H1 (cell line): ENCODE results near the gene PNLIPRP1. TPM values are rescaled to one million over a fixed set of nuclear protein-coding genes. Genes with fewer than 3 reads are reported as not detected.

Experiments
- CTCF ChIA-PET: fragments of 300-600 bp; sonication (Branson Sonifier 250); formaldehyde crosslinking; loops from one replicate; lab custom pipeline; 2021; ENCODE audit not compliant: partially characterized antibody; lab: Charles Lee
- POLR2A ChIA-PET: fragments of 300-600 bp; sonication (Branson Sonifier 250); formaldehyde crosslinking; loops from one replicate; lab custom pipeline; 2021; ENCODE audit warnings: inconsistent platforms; ENCODE audit not compliant: partially characterized antibody; lab: Charles Lee
- DNase-seq, 2 experiments: peaks; one replicate each; pipeline versions ENCODE4 v3.0.0 to v3.0.0-alpha.2; 2010 to 2022; ENCODE audit warnings: low spot score in 2 of 2, low read depth in 1 of 2, mixed read lengths in 1 of 2
- FAIRE-seq: peaks from 2 replicates; lab custom pipeline; 2011; peaks lifted over from hg19 to GRCh38; lab: Jason Lieb, UNC
- H2AFZ ChIP-seq: 2 replicates; pipeline ENCODE4 v1.8.1; 2012; ENCODE audit warnings: low read length, inconsistent platforms
- H2AK5ac ChIP-seq: 2 replicates; pipeline ENCODE4 v1.6.1; 2013; ENCODE audit warnings: low read depth, low read length
- H2BK120ac ChIP-seq: replicated peaks from 2 replicates; pipeline ENCODE3; 2013; ENCODE audit warnings: low read depth, low read length, inconsistent platforms
- H2BK12ac ChIP-seq: 2 replicates; pipeline ENCODE4 v1.6.1; 2013; ENCODE audit warnings: low read depth, low read length
- H2BK15ac ChIP-seq: 2 replicates; pipeline ENCODE4 v1.6.1; 2013; ENCODE audit warnings: low read length
- H2BK20ac ChIP-seq: 2 replicates; pipeline ENCODE4 v1.6.1; 2013; ENCODE audit warnings: low read length
- H2BK5ac ChIP-seq: 2 replicates; pipeline ENCODE4 v1.6.1; 2013; ENCODE audit warnings: low read depth, low read length
- H3K14ac ChIP-seq: 2 replicates; pipeline ENCODE4 v1.6.1; 2013; ENCODE audit warnings: inconsistent platforms; ENCODE audit not compliant: insufficient read length
- H3K18ac ChIP-seq: 2 replicates; pipeline ENCODE4 v1.6.1; 2013; ENCODE audit warnings: low read length; ENCODE audit errors: extremely low read depth
- H3K23ac ChIP-seq: 2 replicates; pipeline ENCODE4 v1.6.1; 2013; ENCODE audit warnings: inconsistent platforms; ENCODE audit not compliant: insufficient read length
- H3K23me2 ChIP-seq: 2 replicates; pipeline ENCODE4 v1.6.1; 2013; ENCODE audit warnings: low read depth, low read length
- H3K27ac ChIP-seq: 2 replicates; pipeline ENCODE4 v1.6.1; 2011; ENCODE audit warnings: low read depth, low read length, inconsistent platforms
- H3K27me3 ChIP-seq, 4 experiments: replicated peaks in 1 of 4; 1 replicate in 1 of 4; 2 replicates in 3 of 4; pipeline versions ENCODE4 v1.6.1 to v1.8.1; 2011 to 2013; ENCODE audit warnings: low read length in 3 of 4, mild to moderate bottlenecking in 3 of 4, inconsistent platforms in 2 of 4, mixed read lengths in 2 of 4, moderate library complexity in 1 of 4; ENCODE audit not compliant: control insufficient read depth in 3 of 4, insufficient read depth in 3 of 4; ENCODE audit errors: extremely low read depth in 1 of 4
- H3K36me3 ChIP-seq, 4 experiments: 2 replicates each; pipeline versions ENCODE4 v1.6.1 to v1.8.1; 2011 to 2013; ENCODE audit warnings: mild to moderate bottlenecking in 4 of 4, low read length in 3 of 4, moderate library complexity in 2 of 4, control low read depth in 1 of 4, inconsistent platforms in 1 of 4; ENCODE audit not compliant: insufficient read depth in 4 of 4, control insufficient read depth in 2 of 4
- H3K4ac ChIP-seq: replicated peaks from 2 replicates; pipeline ENCODE3; 2013; ENCODE audit warnings: low read length, low read depth, mixed read lengths, inconsistent platforms; ENCODE audit not compliant: insufficient read length
- H3K4me1 ChIP-seq, 4 experiments: replicated peaks in 1 of 4; 1 replicate in 1 of 4; 2 replicates in 3 of 4; pipeline versions ENCODE4 v1.6.1 to v1.8.1; 2011 to 2013; ENCODE audit warnings: low read length in 3 of 4, inconsistent platforms in 2 of 4, mixed read lengths in 1 of 4; ENCODE audit not compliant: insufficient read depth in 4 of 4, control insufficient read depth in 3 of 4
- H3K4me2 ChIP-seq, 2 experiments: 2 replicates each; pipeline versions ENCODE4 v1.6.1 to v1.8.1; 2011 to 2013; ENCODE audit warnings: low read depth in 2 of 2, low read length in 2 of 2, control low read depth in 1 of 2, inconsistent platforms in 1 of 2, mild to moderate bottlenecking in 1 of 2; ENCODE audit not compliant: insufficient read depth in 1 of 2
- H3K4me3 ChIP-seq, 4 experiments: fragments of 200-600, 300-600 bp in 1 of 4; sonication (generic), shearing (Covaris generic), sonication (Bioruptor Twin) in 1 of 4; 2 replicates each; pipeline versions ENCODE4 v1.5.1 to v1.8.1; 2011 to 2016; ENCODE audit warnings: low read length in 4 of 4, low read depth in 3 of 4, control low read depth in 2 of 4, inconsistent platforms in 2 of 4, mild to moderate bottlenecking in 2 of 4, mixed read lengths in 1 of 4, moderate library complexity in 1 of 4; ENCODE audit not compliant: insufficient read depth in 2 of 4; ENCODE audit errors: extremely low read depth in 1 of 4
- H3K56ac ChIP-seq: replicated peaks from 2 replicates; pipeline ENCODE3; 2013; ENCODE audit warnings: low read depth, mild to moderate bottlenecking, mixed read lengths, low read length, inconsistent platforms; ENCODE audit not compliant: insufficient read length
- H3K79me1 ChIP-seq: 2 replicates; pipeline ENCODE4 v1.6.1; 2013; ENCODE audit warnings: low read depth, low read length, control low read depth
- H3K79me2 ChIP-seq, 2 experiments: 2 replicates each; pipeline versions ENCODE4 v1.6.1 to v1.8.1; 2012 to 2013; ENCODE audit warnings: low read length in 2 of 2, mild to moderate bottlenecking in 2 of 2, inconsistent platforms in 1 of 2; ENCODE audit not compliant: insufficient read depth in 2 of 2, control insufficient read depth in 1 of 2
- H3K9ac ChIP-seq, 4 experiments: replicated peaks in 1 of 4; 1 replicate in 1 of 4; 2 replicates in 3 of 4; pipeline versions ENCODE4 v1.6.1 to v1.8.1; 2011 to 2013; ENCODE audit warnings: low read depth in 3 of 4, low read length in 3 of 4, control low read depth in 2 of 4, mild to moderate bottlenecking in 2 of 4, moderate library complexity in 2 of 4, inconsistent platforms in 1 of 4; ENCODE audit errors: extremely low read depth in 1 of 4
- H3K9me3 ChIP-seq, 2 experiments: 2 replicates each; pipeline versions ENCODE4 v1.6.1 to v1.8.1; 2012 to 2013; ENCODE audit warnings: mild to moderate bottlenecking in 2 of 2, moderate library complexity in 2 of 2, control low read depth in 1 of 2, inconsistent platforms in 1 of 2, low read depth in 1 of 2, low read length in 1 of 2, mixed read lengths in 1 of 2; ENCODE audit not compliant: insufficient read depth in 2 of 2
- H4K20me1 ChIP-seq, 2 experiments: replicated peaks in 1 of 2; 2 replicates each; pipeline versions ENCODE3 to v1.8.1; 2011 to 2013; ENCODE audit warnings: inconsistent platforms in 2 of 2, low read length in 2 of 2, mild to moderate bottlenecking in 1 of 2; ENCODE audit not compliant: insufficient read depth in 2 of 2, control insufficient read depth in 1 of 2
- H4K5ac ChIP-seq: 2 replicates; pipeline ENCODE4 v1.6.1; 2013; ENCODE audit warnings: low read length, low read depth, mixed read lengths, inconsistent platforms; ENCODE audit not compliant: insufficient read length
- H4K8ac ChIP-seq: 2 replicates; pipeline ENCODE4 v1.8.0; 2013; ENCODE audit warnings: mild to moderate bottlenecking, moderate library complexity, low read length, inconsistent platforms; ENCODE audit not compliant: insufficient read depth; ENCODE audit errors: extremely low read depth
- H4K91ac ChIP-seq: replicated peaks from 2 replicates; pipeline ENCODE3; 2013; ENCODE audit warnings: low read length, mixed read lengths, inconsistent platforms; ENCODE audit not compliant: insufficient read length
- MAFK ChIP-seq: IDR thresholded peaks from 2 replicates; pipeline ENCODE4 v1.6.1; 2012; ENCODE audit warnings: low read depth, mild to moderate bottlenecking, improper control_type of control experiment, low read length
- POU5F1 ChIP-seq: IDR thresholded peaks from 2 replicates; pipeline ENCODE4 v1.6.1; 2011; ENCODE audit warnings: low read depth, mild to moderate bottlenecking, low read length, moderate library complexity
- WGBS, 2 experiments: shearing (Covaris generic) in 1 of 2; methylation state at CpG; one replicate each; pipeline versions ENCODE4 v1.1.6 to v1.1.7; 2013 to 2015; ENCODE audit warnings: low lambda C conversion rate in 2 of 2, mixed read lengths in 2 of 2, inconsistent platforms in 1 of 2, low coverage in 1 of 2, missing lambda C conversion rate in 1 of 2; ENCODE audit not compliant: insufficient replicate concordance in 2 of 2, insufficient coverage in 1 of 2, insufficient read length in 1 of 2; ENCODE audit errors: extremely low coverage in 1 of 2, missing lambda C conversion rate in 1 of 2; 5-methylcytosine and 5-hydroxymethylcytosine counted together
- polyA plus RNA-seq, 7 experiments: library from polyadenylated mRNA; depleted of rRNA in 3 of 7; stranded (reverse) in 5 of 7; unstranded in 2 of 7; fragments of >200 nt in 5 of 7; fragments of 200-250 nt in 2 of 7; gene quantifications; 1 replicate in 5 of 7; 2 replicates in 1 of 7; 4 replicates in 1 of 7; pipeline versions ENCODE4 v1.2.1 to v1.2.3, GENCODE V29; 2011 to 2013; ENCODE audit warnings: missing spikeins in 2 of 7, mixed read lengths in 2 of 7
- total RNA-seq: library from RNA; stranded (reverse); fragmentation: NEBNext Ultra II Directional; extraction: Animal tissue kit (Norgen Biotek cat#: 25700); gene quantifications from 2 replicates; pipeline ENCODE4 v1.2.1, GENCODE V29; 2021

Gene PNLIPRP1
- total and polyA plus RNA-seq, 2 of the 8 experiments (the other 6 are each of a cell fraction or from before 2014, with no cell fraction given), result not detected

DNA sequence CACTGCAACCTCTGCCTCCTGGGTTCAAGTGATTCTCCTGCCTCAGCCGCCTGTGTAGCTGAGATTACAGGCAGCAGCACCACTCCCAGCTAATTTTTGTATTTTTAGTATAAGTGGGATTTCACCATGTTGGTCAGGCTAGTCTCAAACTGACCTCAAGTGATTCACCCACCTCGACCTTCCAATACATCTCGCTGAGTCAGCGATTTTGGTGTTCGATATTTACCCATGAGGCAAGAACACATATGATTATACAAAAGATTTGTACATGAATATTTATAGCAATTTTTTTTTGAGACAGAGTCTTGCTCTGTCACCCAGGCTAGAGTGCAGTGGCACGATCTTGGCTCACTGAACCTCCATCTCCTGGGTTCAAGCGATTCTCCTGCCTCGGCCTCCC, 25.2 kb upstream of the PNLIPRP1 start:
- Histone ChIP-seq H3K27me3 (no peaks in the 10 kb centered on the region), H3K23me2 (no peaks in the 10 kb centered on the region; the same call in 1 of the 2 replicates), H3K27ac (no peak overlapping the region), H4K20me1 (no peaks in the 10 kb centered on the region), H2BK120ac (no peak overlapping the region), H3K9ac (no peak overlapping the region), H2BK15ac (no peak overlapping the region), H3K9me3 (no peaks in the 10 kb centered on the region), H2BK12ac (no peak overlapping the region), H2AK5ac (no peak overlapping the region), H3K56ac (no peak overlapping the region), H3K4me3 (no peak overlapping the region), H3K23ac (no peak overlapping the region), H3K4me2 (no peak overlapping the region), H4K5ac (no peak overlapping the region), H3K4me1 (no peaks in the 10 kb centered on the region), H3K4ac (no peak overlapping the region), H3K36me3 (no peaks in the 10 kb centered on the region), H3K79me2 (no peaks in the 10 kb centered on the region), H3K14ac (no peak overlapping the region), H2AFZ (no peak overlapping the region), H4K91ac (no peak overlapping the region), H3K18ac (no peak overlapping the region), H2BK5ac (no peak overlapping the region), H4K8ac (no peak overlapping the region), H2BK20ac (no peak overlapping the region), H3K79me1 (no peaks in the 10 kb centered on the region)
- no peak for FAIRE-seq
- 94% methylated on average over 8 of the region's 8 CpGs; no CpG with 5 or more reads in 1 of the 2 experiments for WGBS, 2 experiments
- no peak for TF ChIP-seq POU5F1
- peak; percentile 99 for TF ChIP-seq MAFK
- ChIA-PET POLR2A (no interaction called here), CTCF (no interaction called here)
- DNase-seq, result no peak
